ENCODE measurements around the gene HDHD5. TPM values are rescaled to one million over a fixed set of nuclear protein-coding genes. Genes with fewer than 3 reads are reported as not detected.

The HDHD5 gene
- total and polyA plus RNA-seq, 4 donors: 13.2 to 46.1 (median 35.9) TPM

GRCh38 chr22:17159504-17159951 is 451 bp upstream of the HDHD5 start:
- H3K9ac ChIP-seq (ENCODE audit: low read depth in 1 of 2, low read length in 2 of 2): peak overlapping the region; percentile 49 to 59
- H3K4me3 ChIP-seq (ENCODE audit: low read depth in 1 of 3, low read length in 3 of 3): peak overlapping the region; percentile 60 to 78 (median 63)
- peak overlapping the region; percentile 97 to 99 for H3K27ac ChIP-seq (ENCODE audit: low read depth in 1 of 2, low read length in 2 of 2)
- no peaks in the 10 kb centered on the region for H3K36me3 ChIP-seq (ENCODE audit: control insufficient read depth in 4 of 4, insufficient read depth in 3 of 4, low read depth in 1 of 4, low read length in 3 of 4)
- DNase-seq (ENCODE audit: low spot score): peak; percentile 58
- no peaks in the 10 kb centered on the region for H3K27me3 ChIP-seq (ENCODE audit: control insufficient read depth in 4 of 4, insufficient read depth in 4 of 4, low read length in 3 of 4)
- peaks cover 9 to 48% (median 30%) of the 10 kb centered on the region in 4 donors for H3K4me1 ChIP-seq (ENCODE audit: control insufficient read depth in 4 of 4, insufficient read depth in 4 of 4, low read length in 3 of 4)
- 3% methylated on average over 35 of the region's 35 CpGs for WGBS
- H3K9me3 ChIP-seq (ENCODE audit: control insufficient read depth in 4 of 4, low read length in 3 of 4): no peaks in the 10 kb centered on the region
- TF ChIP-seq TAF1 (conservative IDR thresholded peaks at IDR 0.05): no peak
- TF ChIP-seq HNF4A (conservative IDR thresholded peaks at IDR 0.05): peak; percentile 19 to 70
- TF ChIP-seq SP1 (IDR thresholded peaks at IDR 0.05): peak; percentile 6
- peak in 1 of 2 donors; percentile 71 for TF ChIP-seq RXRA (IDR thresholded peaks at IDR 0.05)
- no peak for TF ChIP-seq HNF4G (IDR thresholded peaks at IDR 0.05)
- TF ChIP-seq JUND (IDR thresholded peaks at IDR 0.05): peak in 1 of 2 donors; percentile 63
- peak; percentile 72 for TF ChIP-seq REST (IDR thresholded peaks at IDR 0.05)
- TF ChIP-seq EGR1 (IDR thresholded peaks at IDR 0.05; ENCODE audit: low read depth in 2 of 2): peak; percentile 87 to 98
- TF ChIP-seq YY1 (IDR thresholded peaks at IDR 0.05): peak; percentile 84

GRCh38 chr22:17158176-17158567 is 905 bp downstream of the HDHD5 start:
- Histone ChIP-seq H3K9me3 (ENCODE audit: control insufficient read depth in 4 of 4, low read length in 3 of 4) (no peaks in the 10 kb centered on the region), H3K36me3 (ENCODE audit: control insufficient read depth in 4 of 4, insufficient read depth in 3 of 4, low read depth in 1 of 4, low read length in 3 of 4) (peaks cover 0 to 2% (median 0%) of the 10 kb centered on the region in 4 donors), H3K27me3 (ENCODE audit: control insufficient read depth in 4 of 4, insufficient read depth in 4 of 4, low read length in 3 of 4) (no peaks in the 10 kb centered on the region), H3K4me1 (ENCODE audit: control insufficient read depth in 4 of 4, insufficient read depth in 4 of 4, low read length in 3 of 4) (peaks cover 10 to 46% (median 29%) of the 10 kb centered on the region in 4 donors), H3K27ac (ENCODE audit: low read depth in 1 of 2, low read length in 2 of 2) (peak overlapping the region; percentile 97 to 99), H3K9ac (ENCODE audit: low read depth in 1 of 2, low read length in 2 of 2) (peak overlapping the region; percentile 71 to 72), H3K4me3 (ENCODE audit: low read depth in 1 of 3, low read length in 3 of 3) (peak overlapping the region; percentile 78 to 87 (median 81))
- 26% methylated on average over 17 of the region's 17 CpGs for WGBS
- TF ChIP-seq SP1 (IDR thresholded peaks at IDR 0.05): no peak
- TF ChIP-seq TAF1 (conservative IDR thresholded peaks at IDR 0.05): no peak
- TF ChIP-seq GABPA (IDR thresholded peaks at IDR 0.05 in 1 of 2, conservative IDR thresholded peaks at IDR 0.05 in 1 of 2): no peak
- TF ChIP-seq HNF4A (conservative IDR thresholded peaks at IDR 0.05): no peak
- no peak for TF ChIP-seq MAX (IDR thresholded peaks at IDR 0.05)
- TF ChIP-seq RXRA (IDR thresholded peaks at IDR 0.05): no peak
- TF ChIP-seq FOXA2 (IDR thresholded peaks at IDR 0.05): no peak
- no peak for TF ChIP-seq JUND (IDR thresholded peaks at IDR 0.05)
- TF ChIP-seq YY1 (IDR thresholded peaks at IDR 0.05): no peak
- no peak for TF ChIP-seq NR2F2 (IDR thresholded peaks at IDR 0.05)
- TF ChIP-seq ZBTB33 (IDR thresholded peaks at IDR 0.05): no peak
- no peak for TF ChIP-seq EGR1 (IDR thresholded peaks at IDR 0.05; ENCODE audit: low read depth in 2 of 2)
- TF ChIP-seq RAD21 (IDR thresholded peaks at IDR 0.05): no peak
- TF ChIP-seq HNF4G (IDR thresholded peaks at IDR 0.05): no peak
- TF ChIP-seq REST (IDR thresholded peaks at IDR 0.05): no peak
- TF ChIP-seq FOXA1 (IDR thresholded peaks at IDR 0.05): no peak
- no peak for TF ChIP-seq ATF3 (IDR thresholded peaks at IDR 0.05)
- no peak for TF ChIP-seq CTCF (IDR thresholded peaks at IDR 0.05; ENCODE audit: low read depth, low read length, missing input control)
- DNase-seq (ENCODE audit: low spot score): no peak

All from liver (tissue), 9 donors.